ENCODE measurements around the gene NPR3.
A peak's percentile ranks its signal among the peaks of the same experiment; 100 is the strongest.

The NPR3 gene

DNA sequence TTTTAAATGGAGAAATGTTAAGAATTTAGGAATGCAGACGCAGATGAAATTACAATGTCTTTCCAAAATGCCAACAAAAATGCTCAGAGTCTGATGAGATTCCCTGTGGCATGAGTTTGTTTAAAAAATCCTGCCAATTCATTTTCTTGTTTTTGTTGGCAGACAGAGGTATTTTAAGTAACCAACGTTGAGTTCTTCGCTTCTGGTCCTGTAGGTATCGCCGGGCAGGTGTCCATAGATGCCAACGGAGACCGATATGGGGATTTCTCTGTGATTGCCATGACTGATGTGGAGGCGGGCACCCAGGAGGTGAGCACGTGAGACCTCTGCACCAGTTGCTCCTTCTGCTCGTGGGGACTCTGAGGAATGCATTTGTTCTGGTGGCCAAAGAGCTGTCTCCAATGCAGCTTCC, 69.4 kb downstream of the NPR3 start:
- no peak overlapping the region for H3K4me3 ChIP-seq (ENCODE audit: low read length)
- TF ChIP-seq, protein P1, sequence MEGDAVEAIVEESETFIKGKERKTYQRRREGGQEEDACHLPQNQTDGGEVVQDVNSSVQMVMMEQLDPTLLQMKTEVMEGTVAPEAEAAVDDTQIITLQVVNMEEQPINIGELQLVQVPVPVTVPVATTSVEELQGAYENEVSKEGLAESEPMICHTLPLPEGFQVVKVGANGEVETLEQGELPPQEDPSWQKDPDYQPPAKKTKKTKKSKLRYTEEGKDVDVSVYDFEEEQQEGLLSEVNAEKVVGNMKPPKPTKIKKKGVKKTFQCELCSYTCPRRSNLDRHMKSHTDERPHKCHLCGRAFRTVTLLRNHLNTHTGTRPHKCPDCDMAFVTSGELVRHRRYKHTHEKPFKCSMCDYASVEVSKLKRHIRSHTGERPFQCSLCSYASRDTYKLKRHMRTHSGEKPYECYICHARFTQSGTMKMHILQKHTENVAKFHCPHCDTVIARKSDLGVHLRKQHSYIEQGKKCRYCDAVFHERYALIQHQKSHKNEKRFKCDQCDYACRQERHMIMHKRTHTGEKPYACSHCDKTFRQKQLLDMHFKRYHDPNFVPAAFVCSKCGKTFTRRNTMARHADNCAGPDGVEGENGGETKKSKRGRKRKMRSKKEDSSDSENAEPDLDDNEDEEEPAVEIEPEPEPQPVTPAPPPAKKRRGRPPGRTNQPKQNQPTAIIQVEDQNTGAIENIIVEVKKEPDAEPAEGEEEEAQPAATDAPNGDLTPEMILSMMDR (IDR thresholded peaks at IDR 0.05; ENCODE audit: insufficient read depth, low read depth, low read length, missing control alignments), result no peak
- DNase-seq (ENCODE audit: low read depth), result no peak

GRCh38 chr5:32783661-32784060, 72.5 kb downstream of the NPR3 start:
- DNase-seq (ENCODE audit: low read depth), result no peak
- no peak overlapping the region for H3K4me3 ChIP-seq (ENCODE audit: low read length)
- TF ChIP-seq, protein P1 (IDR thresholded peaks at IDR 0.05; ENCODE audit: insufficient read depth, low read depth, low read length, missing control alignments), result no peak

DNA sequence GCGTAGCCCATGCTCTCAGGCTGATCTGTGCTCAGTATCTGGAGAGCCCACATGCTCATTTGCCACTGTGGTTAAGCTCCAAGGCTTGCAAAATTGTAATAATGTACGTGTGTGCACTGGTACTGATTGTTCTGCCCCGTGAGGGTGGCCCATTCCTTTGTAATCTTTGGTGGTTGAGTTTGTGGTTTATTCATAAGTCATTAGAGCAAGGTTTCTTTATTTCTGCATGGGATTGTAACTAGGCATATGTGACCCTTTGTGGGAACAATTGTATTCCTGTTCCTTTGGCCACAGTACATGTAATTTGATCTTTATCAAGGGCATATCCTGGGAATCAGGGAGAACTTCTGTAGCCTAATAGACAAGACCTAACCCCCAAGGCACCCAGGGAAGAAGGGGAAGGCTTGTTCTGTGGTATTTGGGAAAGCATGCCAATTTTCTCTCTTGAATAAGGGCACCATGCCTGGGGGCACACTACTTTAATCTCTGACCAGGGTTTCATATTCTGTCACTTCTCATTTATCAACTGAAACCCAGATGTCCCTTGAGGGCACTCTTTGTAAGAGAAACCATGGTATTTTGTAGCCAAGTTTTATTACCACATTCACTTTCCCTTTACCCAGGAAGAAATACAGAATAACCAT, 74.6 kb downstream of the NPR3 start:
- DNase-seq (ENCODE audit: low read depth), result no peak
- H3K4me3 ChIP-seq (ENCODE audit: low read length), result no peak overlapping the region
- TF ChIP-seq, protein P1 (IDR thresholded peaks at IDR 0.05; ENCODE audit: insufficient read depth, low read depth, low read length, missing control alignments), result no peak

- DNase-seq (ENCODE audit: low read depth), result peak; percentile 39
- TF ChIP-seq, protein P1 (IDR thresholded peaks at IDR 0.05; ENCODE audit: insufficient read depth, low read depth, low read length, missing control alignments), result no peak
- H3K4me3 ChIP-seq (ENCODE audit: low read length), result no peak overlapping the region
Measured at GRCh38 chr5:32786311-32786710, 75.2 kb downstream of the NPR3 start.

GRCh38 chr5:32790411-32790951, 79.4 kb downstream of the NPR3 start:
- TF ChIP-seq, protein P1 (IDR thresholded peaks at IDR 0.05; ENCODE audit: insufficient read depth, low read depth, low read length, missing control alignments), result no peak
- DNase-seq (ENCODE audit: low read depth), result peak; percentile 84
- no peak overlapping the region for H3K4me3 ChIP-seq (ENCODE audit: low read length)

DNA sequence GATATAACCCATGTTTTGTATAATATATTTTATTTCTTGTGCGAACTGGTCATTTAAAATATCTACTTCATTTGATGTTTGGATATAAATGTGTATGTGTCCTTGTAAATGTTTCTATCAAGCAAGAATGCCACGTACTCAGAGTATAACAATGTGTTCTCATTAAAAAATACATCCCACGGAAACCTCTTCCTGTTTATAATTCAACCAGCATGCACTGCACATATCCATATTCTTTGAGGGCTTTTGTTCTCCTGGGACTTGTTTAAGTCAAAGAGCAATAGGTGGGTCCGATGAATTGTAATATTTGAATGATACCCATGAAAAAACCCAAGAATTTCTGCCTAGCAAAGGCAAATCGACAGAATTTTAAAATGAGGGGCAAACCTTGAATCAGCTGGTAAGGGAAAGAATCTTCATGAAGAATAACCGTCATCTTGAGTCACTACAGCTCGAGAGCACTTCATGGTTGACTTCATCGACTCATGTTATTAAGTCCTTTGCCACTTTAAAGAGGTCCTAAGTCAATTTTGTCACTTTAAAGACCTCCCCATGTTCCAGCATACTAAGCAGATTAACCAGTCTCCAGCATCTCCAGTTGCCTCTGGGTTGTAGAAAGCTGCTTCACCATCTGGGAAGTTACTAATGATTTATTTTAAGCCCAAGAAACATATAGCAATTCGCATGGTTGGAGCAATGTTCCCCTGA, 80.6 kb downstream of the NPR3 start:
- TF ChIP-seq, protein P1 (IDR thresholded peaks at IDR 0.05; ENCODE audit: insufficient read depth, low read depth, low read length, missing control alignments), result no peak
- no peak for DNase-seq (ENCODE audit: low read depth)

More for the DNA sequence above, 80.6 kb downstream of the NPR3 start:
- no peak overlapping the region for H3K4me3 ChIP-seq (ENCODE audit: low read length)
